Endothelial cell of umbilical vein (primary cell): Measurements from ENCODE around the gene CARHSP1. TPM values are rescaled to one million over a fixed set of nuclear protein-coding genes. Genes with fewer than 3 reads are reported as not detected.

ENCODE experiments used
- BruUV-seq: library from RNA; stranded (reverse); fragments of 400-500 nt; replicated peaks from 2 replicates; lab custom pipeline; 2021; lab: Mats Ljungman, UMichigan
- CTCF ChIA-PET: fragments of 300-600, 350-600 bp; sonication (Branson Sonifier 250); formaldehyde crosslinking; loops from one replicate; lab custom pipeline; 2021; ENCODE audit warnings: antibody characterized with exemption, inconsistent platforms; lab: Charles Lee
- POLR2A ChIA-PET: fragments of 300-600, 350-600 bp; sonication (Branson Sonifier 250); formaldehyde crosslinking; loops from one replicate; lab custom pipeline; 2021; ENCODE audit warnings: antibody characterized with exemption, inconsistent platforms; lab: Charles Lee
- DNase-seq: peaks from one replicate; pipeline ENCODE4 v3.0.0-alpha.2; 2011; ENCODE audit warnings: low read depth, low spot score
- FAIRE-seq: peaks from 2 replicates; lab custom pipeline; 2011; peaks lifted over from hg19 to GRCh38; lab: Jason Lieb, UNC
- H2AFZ ChIP-seq: 2 replicates; pipeline ENCODE4 v1.6.0; 2012; ENCODE audit warnings: low read depth, low read length, control low read depth, inconsistent platforms
- H3K27ac ChIP-seq: 2 replicates; pipeline ENCODE4 v1.5.1; 2011; ENCODE audit warnings: low read depth, mild to moderate bottlenecking, control low read depth, low read length, moderate library complexity; ENCODE audit not compliant: insufficient read depth
- H3K27me3 ChIP-seq, 2 experiments: 2 replicates each; pipeline versions ENCODE4 v1.6.0 to v1.6.1; 2011; ENCODE audit warnings: low read length in 2 of 2, mixed read lengths in 1 of 2; ENCODE audit not compliant: control insufficient read depth in 2 of 2, insufficient read depth in 2 of 2
- H3K36me3 ChIP-seq, 2 experiments: 2 replicates in 1 of 2; 3 replicates in 1 of 2; pipeline ENCODE4 v1.5.1; 2011; ENCODE audit warnings: low read length in 2 of 2, mild to moderate bottlenecking in 1 of 2, moderate library complexity in 1 of 2; ENCODE audit not compliant: control insufficient read depth in 2 of 2, insufficient read depth in 2 of 2; ENCODE audit errors: extremely low read depth in 1 of 2
- H3K4me1 ChIP-seq: 3 replicates; pipeline ENCODE4 v1.5.1; 2011; ENCODE audit warnings: mild to moderate bottlenecking, low read length; ENCODE audit not compliant: control insufficient read depth, insufficient read depth; ENCODE audit errors: extremely low read depth
- H3K4me2 ChIP-seq: 2 replicates; pipeline ENCODE4 v1.6.1; 2011; ENCODE audit warnings: low read length, control low read depth, mixed read lengths; ENCODE audit not compliant: insufficient read depth
- H3K4me3 ChIP-seq, 3 experiments: fragments of 200-600 bp in 1 of 3; sonication (generic), shearing (Covaris generic) in 1 of 3; replicated peaks in 1 of 3; 2 replicates each; pipeline ENCODE4 v1.5.1; 2011 to 2016; ENCODE audit warnings: control low read depth in 3 of 3, low read length in 3 of 3, mild to moderate bottlenecking in 2 of 3, inconsistent platforms in 1 of 3, low read depth in 1 of 3, moderate library complexity in 1 of 3; ENCODE audit not compliant: insufficient read depth in 1 of 3
- H3K79me2 ChIP-seq: 2 replicates; pipeline ENCODE4 v1.6.0; 2012; ENCODE audit warnings: low read length, inconsistent platforms; ENCODE audit not compliant: control insufficient read depth, insufficient read depth
- H3K9ac ChIP-seq: replicated peaks from 2 replicates; pipeline ENCODE3; 2011; ENCODE audit warnings: low read length, control low read depth; ENCODE audit not compliant: insufficient read depth; ENCODE audit errors: extremely low read depth
- H3K9me1 ChIP-seq: replicated peaks from 3 replicates; pipeline ENCODE4 v1.6.0; 2011; ENCODE audit warnings: mild to moderate bottlenecking, low read length; ENCODE audit not compliant: control insufficient read depth, insufficient read depth; ENCODE audit errors: extremely low read depth
- H3K9me3 ChIP-seq: replicated peaks from 2 replicates; pipeline ENCODE4 v1.5.1; 2012; ENCODE audit warnings: low read length, inconsistent platforms; ENCODE audit not compliant: control insufficient read depth, insufficient read depth
- H4K20me1 ChIP-seq: replicated peaks from 2 replicates; pipeline ENCODE3; 2011; ENCODE audit warnings: mild to moderate bottlenecking, low read length; ENCODE audit not compliant: control insufficient read depth, insufficient read depth; ENCODE audit errors: extremely low read depth
- EZH2 ChIP-seq: IDR thresholded peaks from 2 replicates; pipeline ENCODE4 v1.6.1; 2012; ENCODE audit warnings: borderline replicate concordance, low read depth, mild to moderate bottlenecking, moderate library complexity, low read length, inconsistent platforms; ENCODE audit not compliant: severe bottlenecking
- FOS ChIP-seq: IDR thresholded peaks from 2 replicates; pipeline ENCODE4 v1.6.1; 2011; ENCODE audit warnings: mild to moderate bottlenecking, low read length, moderate library complexity, borderline replicate concordance; ENCODE audit not compliant: insufficient read depth
- GATA2 ChIP-seq: IDR thresholded peaks from 2 replicates; pipeline ENCODE4 v1.7.0; 2011; ENCODE audit warnings: low read depth, mild to moderate bottlenecking, moderate library complexity, mixed read lengths, low read length; ENCODE audit not compliant: insufficient read length, insufficient read depth
- JUN ChIP-seq: IDR thresholded peaks from 2 replicates; pipeline ENCODE4 v1.6.1; 2011; ENCODE audit warnings: borderline replicate concordance, low read depth; ENCODE audit not compliant: insufficient read length, insufficient read depth
- MYC ChIP-seq: IDR thresholded peaks from one replicate; pipeline ENCODE4 v1.6.1; 2011; ENCODE audit warnings: mild to moderate bottlenecking, low read depth, low read length
- POLR2A ChIP-seq: IDR thresholded peaks from 2 replicates; pipeline ENCODE4 v1.6.1; 2012; ENCODE audit warnings: low read depth, mild to moderate bottlenecking, control low read depth, low read length
- POLR2AphosphoS5 ChIP-seq: IDR thresholded peaks from 2 replicates; pipeline ENCODE4 v1.6.1; 2012; ENCODE audit warnings: low read depth, mild to moderate bottlenecking, control low read depth, low read length, moderate library complexity; ENCODE audit not compliant: insufficient read depth
- dilution Hi-C: fragments of 300-500 bp; cut with MboI; formaldehyde crosslinking; loops from one replicate; pipeline ENCODE4 v1.15.0; 2019; ENCODE audit warnings: low sequenced_read_pairs; ENCODE audit not compliant: extremely low pct_ligation_motif_present
- intact Hi-C: fragments of 100-400 bp; cut with micrococcal nuclease; formaldehyde crosslinking; loops from one replicate; pipeline ENCODE4 v1.10.0; 2022
- polyA plus RNA-seq, 4 experiments: library from polyadenylated mRNA; depleted of rRNA in 3 of 4; stranded (reverse) in 3 of 4; unstranded in 1 of 4; fragments of >200 nt; gene quantifications; 2 replicates each; pipeline versions ENCODE4 v1.2.1 to v1.2.3, GENCODE V29; 2011 to 2012; ENCODE audit warnings: missing spikeins in 1 of 4
- total RNA-seq: library from RNA; stranded (reverse); gene quantifications from 2 replicates; pipeline ENCODE4 v1.2.3, GENCODE V29; 2021
- TF ChIP-seq, protein P1 (sequence below): IDR thresholded peaks from 2 replicates; pipeline ENCODE4 v1.6.1; 2011; ENCODE audit not compliant: insufficient read depth, insufficient read length
- TF ChIP-seq, protein P2 (sequence below), 2 donors: IDR thresholded peaks; 1 replicate in 1 of 2; 2 replicates in 1 of 2; pipeline ENCODE4 v1.5.1; 2011; ENCODE audit warnings: low read length in 2 of 2, mild to moderate bottlenecking in 2 of 2, moderate library complexity in 2 of 2, control low read depth in 1 of 2, inconsistent platforms in 1 of 2, low read depth in 1 of 2; ENCODE audit not compliant: insufficient read depth in 1 of 2; ENCODE audit errors: extremely low read depth in 1 of 2

CARHSP1 gene
- total and polyA plus RNA-seq, 2 donors (not counting 3 experiments of a cell fraction or from before 2014, with no cell fraction given), result 64.9 to 72.5 TPM

DNA sequence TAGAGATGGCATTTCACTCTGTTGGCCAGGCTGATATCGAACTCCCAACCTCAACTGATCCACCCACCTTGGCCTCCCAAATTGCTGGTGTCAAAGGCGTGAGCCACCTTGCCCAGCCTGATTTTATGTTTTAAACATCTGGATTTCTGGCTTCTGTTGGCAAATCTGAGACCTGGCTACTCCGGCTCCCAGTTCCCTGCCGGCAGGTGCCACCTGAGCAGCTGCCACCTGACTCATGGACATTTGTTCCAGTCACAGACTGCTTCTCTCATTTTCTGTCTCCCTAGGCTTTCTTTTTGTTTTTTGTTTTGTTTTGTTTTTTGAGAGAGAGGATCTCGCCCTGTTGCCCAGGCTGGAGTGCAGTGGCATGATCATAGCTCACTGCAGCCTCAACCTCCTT is 61.6 kb downstream of the CARHSP1 start:
- Histone ChIP-seq H2AFZ (no peak overlapping the region), H3K4me2 (no peak overlapping the region), H3K4me1 (no peaks in the 10 kb centered on the region), H4K20me1 (peaks cover 2% of the 10 kb centered on the region), H3K36me3 (peaks cover 43 to 45% of the 10 kb centered on the region in 2 experiments), H3K4me3 (no peak overlapping the region), H3K27ac (no peak overlapping the region), H3K79me2 (peaks cover 29% of the 10 kb centered on the region), H3K9me3 (no peaks in the 10 kb centered on the region), H3K9ac (no peak overlapping the region), H3K27me3 (no peaks in the 10 kb centered on the region), H3K9me1 (no peaks in the 10 kb centered on the region)
- ChIA-PET CTCF (no interaction called here), POLR2A (no interaction called here)
- FAIRE-seq (no peak), DNase-seq (no peak)
- dilution Hi-C loops (no loop called here), intact Hi-C loops (no loop called here)
- no TSS peak for BruUV-seq
- TF ChIP-seq GATA2 (no peak), POLR2AphosphoS5 (no peak)

DNA sequence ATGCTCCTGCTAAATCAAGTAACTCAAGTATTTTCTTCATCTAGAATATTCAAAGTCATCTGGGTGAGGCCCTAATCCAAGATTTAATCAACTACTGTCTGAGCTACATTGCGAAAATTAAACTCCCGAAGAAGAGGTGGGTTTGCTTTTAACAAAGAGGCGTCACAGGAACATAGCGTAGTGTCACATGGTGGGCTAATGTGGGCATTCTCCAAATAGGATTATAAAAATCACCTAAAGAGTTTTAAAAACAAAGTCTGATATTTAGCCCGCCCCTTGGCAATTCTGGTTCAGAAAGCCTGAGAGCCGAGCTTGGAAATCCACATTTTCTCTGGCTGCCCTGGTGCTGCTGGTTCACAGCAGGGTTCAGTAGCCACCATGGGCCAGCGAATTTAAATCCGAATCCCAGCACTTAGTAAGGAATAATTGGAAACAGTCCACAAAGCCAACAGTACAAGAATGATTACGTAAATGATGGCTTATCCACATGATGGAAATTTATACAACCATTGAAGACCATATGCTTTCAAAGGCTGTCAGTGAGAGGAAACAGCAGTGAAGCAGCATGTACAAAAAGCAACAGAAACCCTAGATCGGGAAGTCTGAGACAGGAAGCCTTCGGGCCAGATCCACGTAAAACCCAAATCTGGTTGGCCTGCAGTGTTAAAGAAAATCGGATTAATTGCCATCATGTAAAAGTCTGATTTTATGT is 62.4 kb downstream of the CARHSP1 start:
- peaks cover 2% of the 10 kb centered on the region for H4K20me1 ChIP-seq
- H3K4me3 ChIP-seq, result no peak overlapping the region
- intact Hi-C loops, result no loop called here
- CTCF ChIA-PET, result interaction anchor here (0.8 kb wide), 1 partner anchor 34 kb away, joined by 3 read pairs; no protein-coding TSS in a partner anchor
- H3K4me2 ChIP-seq, result no peak overlapping the region
- H3K9ac ChIP-seq, result no peak overlapping the region
- H3K9me1 ChIP-seq, result no peaks in the 10 kb centered on the region
- FAIRE-seq (no peak), DNase-seq (no peak)
- TF ChIP-seq POLR2A (no peak), MYC (no peak), JUN (no peak), POLR2AphosphoS5 (no peak), FOS (no peak), EZH2 (no peak), GATA2 (no peak)
- TF ChIP-seq, protein P1, sequence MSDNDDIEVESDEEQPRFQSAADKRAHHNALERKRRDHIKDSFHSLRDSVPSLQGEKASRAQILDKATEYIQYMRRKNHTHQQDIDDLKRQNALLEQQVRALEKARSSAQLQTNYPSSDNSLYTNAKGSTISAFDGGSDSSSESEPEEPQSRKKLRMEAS, result no peak
- TF ChIP-seq, protein P2, sequence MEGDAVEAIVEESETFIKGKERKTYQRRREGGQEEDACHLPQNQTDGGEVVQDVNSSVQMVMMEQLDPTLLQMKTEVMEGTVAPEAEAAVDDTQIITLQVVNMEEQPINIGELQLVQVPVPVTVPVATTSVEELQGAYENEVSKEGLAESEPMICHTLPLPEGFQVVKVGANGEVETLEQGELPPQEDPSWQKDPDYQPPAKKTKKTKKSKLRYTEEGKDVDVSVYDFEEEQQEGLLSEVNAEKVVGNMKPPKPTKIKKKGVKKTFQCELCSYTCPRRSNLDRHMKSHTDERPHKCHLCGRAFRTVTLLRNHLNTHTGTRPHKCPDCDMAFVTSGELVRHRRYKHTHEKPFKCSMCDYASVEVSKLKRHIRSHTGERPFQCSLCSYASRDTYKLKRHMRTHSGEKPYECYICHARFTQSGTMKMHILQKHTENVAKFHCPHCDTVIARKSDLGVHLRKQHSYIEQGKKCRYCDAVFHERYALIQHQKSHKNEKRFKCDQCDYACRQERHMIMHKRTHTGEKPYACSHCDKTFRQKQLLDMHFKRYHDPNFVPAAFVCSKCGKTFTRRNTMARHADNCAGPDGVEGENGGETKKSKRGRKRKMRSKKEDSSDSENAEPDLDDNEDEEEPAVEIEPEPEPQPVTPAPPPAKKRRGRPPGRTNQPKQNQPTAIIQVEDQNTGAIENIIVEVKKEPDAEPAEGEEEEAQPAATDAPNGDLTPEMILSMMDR (IDR thresholded peaks at IDR 0.05; ENCODE audit: extremely low read depth in 1 of 2, insufficient read depth in 1 of 2, low read depth in 1 of 2, low read length in 2 of 2), result no peak
- H3K27ac ChIP-seq, result no peak overlapping the region
- dilution Hi-C loops, result no loop called here
- POLR2A ChIA-PET, result no interaction called here
- H3K4me1 ChIP-seq, result no peaks in the 10 kb centered on the region
- BruUV-seq, result no TSS peak
- peaks cover 36% of the 10 kb centered on the region for H3K79me2 ChIP-seq
- H2AFZ ChIP-seq, result no peak overlapping the region
- no peaks in the 10 kb centered on the region for H3K27me3 ChIP-seq
- H3K36me3 ChIP-seq, result peaks cover 39 to 42% of the 10 kb centered on the region in 2 experiments
- no peaks in the 10 kb centered on the region for H3K9me3 ChIP-seq
